Measurements from ENCODE around the gene NEBL. TPM values are rescaled to one million over a fixed set of nuclear protein-coding genes. Genes with fewer than 3 reads are reported as not detected.

NEBL gene
- total RNA-seq, 1 experiment from 2014 or later, result 16.6 TPM

GRCh38 chr10:20834825-20835224 is 62.3 kb downstream of the NEBL start:
- no peaks in the 10 kb centered on the region for H3K4me1 ChIP-seq (ENCODE audit: control insufficient read depth in 1 of 2, insufficient read depth in 2 of 2, low read length in 2 of 2)
- no peak overlapping the region for H3K9ac ChIP-seq (ENCODE audit: low read length)
- intact Hi-C loops (cut with micrococcal nuclease), result no loop called here
- no peak for ATAC-seq
- no peak overlapping the region for H3K27ac ChIP-seq (ENCODE audit: low read depth, low read length)
- H3K27me3 ChIP-seq (ENCODE audit: insufficient read depth, low read length), result no peaks in the 10 kb centered on the region
- H3K9me2 ChIP-seq (ENCODE audit: insufficient read depth), result no peaks in the 10 kb centered on the region
- ChIA-PET RAD21 (ENCODE audit: low non-redundant PET in 1 of 2, low total read pairs in 2 of 2, uncharacterized antibody in 2 of 2, unreplicated experiment in 2 of 2) (no interaction called here), CTCF (no interaction called here), POLR2A (no interaction called here)
- BruUV-seq (replicated peaks), result no TSS peak
- TF ChIP-seq ATF3 (IDR thresholded peaks at IDR 0.05) (no peak), ZFX (IDR thresholded peaks at IDR 0.05) (no peak), ZBTB33 (IDR thresholded peaks at IDR 0.05; ENCODE audit: extremely low read depth, insufficient replicate concordance, low read length) (no peak), REST (IDR thresholded peaks at IDR 0.05; ENCODE audit: low read depth) (no peak), TCF7L2 (IDR thresholded peaks at IDR 0.05; ENCODE audit: borderline replicate concordance, extremely low read depth, insufficient read depth, insufficient read length) (no peak)
- no peaks in the 10 kb centered on the region for H3K9me3 ChIP-seq (ENCODE audit: control insufficient read depth in 1 of 2, insufficient read depth in 1 of 2, low read depth in 1 of 2, low read length in 2 of 2)
- no peak overlapping the region for H2AFZ ChIP-seq (ENCODE audit: low read depth, low read length, poor library complexity, severe bottlenecking)
- no peak overlapping the region for H3K4me2 ChIP-seq (ENCODE audit: low read length)
- no peaks in the 10 kb centered on the region for H3K36me3 ChIP-seq (ENCODE audit: control insufficient read depth in 1 of 2, insufficient read depth in 2 of 2, low read length in 2 of 2)
- H3K79me2 ChIP-seq (ENCODE audit: insufficient read depth, low read length), result no peaks in the 10 kb centered on the region
- no peak for DNase-seq (ENCODE audit: low read depth, low spot score)
- no peak overlapping the region for H3K4me3 ChIP-seq (replicated peaks in 1 of 2; ENCODE audit: low read depth in 1 of 2, low read length in 2 of 2)
- no peaks in the 10 kb centered on the region for H4K20me1 ChIP-seq (ENCODE audit: insufficient read depth)

Measured in HCT116 (cell line).